Lung (tissue), 12 donors: ENCODE results near the gene RASAL1. TPM values are rescaled to one million over a fixed set of nuclear protein-coding genes. Genes with fewer than 3 reads are reported as not detected.

ENCODE experiments used
- ATAC-seq: fragments of 200-7000 bp; cut with Tn5 transposase; one replicate; pipeline ENCODE4 v1.9.1; 2020; ENCODE audit warnings: moderate number of reproducible peaks; ENCODE audit not compliant: insufficient read depth, low FRiP score
- DNase-seq, 3 donors: peaks; one replicate each; pipeline ENCODE4 v3.0.0-alpha.2; 2013 to 2017
- H3K27ac ChIP-seq, 2 donors: one replicate each; pipeline ENCODE4 v1.5.1; 2013; ENCODE audit warnings: mild to moderate bottlenecking in 2 of 2, moderate library complexity in 2 of 2, control low read depth in 1 of 2, inconsistent platforms in 1 of 2, low read depth in 1 of 2, low read length in 1 of 2
- H3K27me3 ChIP-seq, 3 donors: one replicate each; pipeline ENCODE4 v1.5.1; 2013; ENCODE audit warnings: low read length in 2 of 3; ENCODE audit not compliant: control insufficient read depth in 3 of 3, insufficient read depth in 3 of 3
- H3K36me3 ChIP-seq, 4 donors: one replicate each; pipeline ENCODE4 v1.5.1; 2013; ENCODE audit warnings: low read length in 4 of 4, mild to moderate bottlenecking in 1 of 4, moderate library complexity in 1 of 4; ENCODE audit not compliant: control insufficient read depth in 4 of 4, insufficient read depth in 4 of 4
- H3K4me1 ChIP-seq, 5 donors: one replicate each; pipeline ENCODE4 v1.5.1; 2013; ENCODE audit warnings: low read length in 5 of 5, mild to moderate bottlenecking in 2 of 5, moderate library complexity in 1 of 5; ENCODE audit not compliant: control insufficient read depth in 5 of 5, insufficient read depth in 5 of 5
- H3K4me3 ChIP-seq: one replicate; pipeline ENCODE4 v1.5.1; 2013; ENCODE audit warnings: mild to moderate bottlenecking, control low read depth, moderate library complexity
- H3K9ac ChIP-seq, 2 donors: one replicate each; pipeline ENCODE4 v1.5.1; 2013; ENCODE audit warnings: low read length in 2 of 2, control low read depth in 1 of 2; ENCODE audit not compliant: insufficient read depth in 1 of 2
- H3K9me3 ChIP-seq, 4 donors: one replicate each; pipeline ENCODE4 v1.5.1; 2013; ENCODE audit warnings: low read length in 3 of 4, mild to moderate bottlenecking in 1 of 4, moderate library complexity in 1 of 4; ENCODE audit not compliant: control insufficient read depth in 4 of 4, insufficient read depth in 3 of 4
- WGBS, 2 donors: extraction: QIAGEN DNeasy Blood & Tissue Kit; methylation state at CpG; one replicate each; pipeline ENCODE4 v1.1.7; 2013; 5-methylcytosine and 5-hydroxymethylcytosine counted together
- polyA plus RNA-seq, 2 donors: library from polyadenylated mRNA; stranded (reverse); fragments of 200-250 nt; gene quantifications; one replicate each; pipeline ENCODE4 v1.2.1, GENCODE V29; 2013
- total RNA-seq, 2 donors: library from RNA; depleted of rRNA in 1 of 2; stranded (reverse); fragments of >200 nt in 1 of 2; gene quantifications; one replicate each; pipeline ENCODE4 v1.2.1, GENCODE V29; 2014 to 2021
- TF ChIP-seq, protein P1 (sequence below): IDR thresholded peaks from 2 replicates; pipeline ENCODE4 v1.5.1; 2012; ENCODE audit warnings: mild to moderate bottlenecking; ENCODE audit errors: control extremely low read depth, extremely low read depth
- donor health status: control.
- donor health status: control.
- donor health status: Bipolar disorder and iron deficiency.
- donor health status: healthy.
- donor health status: DM: yes; HTN: yes; CAD: no.

Gene RASAL1
- total and polyA plus RNA-seq, 4 donors, result 0.09 to 1.8 (median 0.62) TPM

DNA sequence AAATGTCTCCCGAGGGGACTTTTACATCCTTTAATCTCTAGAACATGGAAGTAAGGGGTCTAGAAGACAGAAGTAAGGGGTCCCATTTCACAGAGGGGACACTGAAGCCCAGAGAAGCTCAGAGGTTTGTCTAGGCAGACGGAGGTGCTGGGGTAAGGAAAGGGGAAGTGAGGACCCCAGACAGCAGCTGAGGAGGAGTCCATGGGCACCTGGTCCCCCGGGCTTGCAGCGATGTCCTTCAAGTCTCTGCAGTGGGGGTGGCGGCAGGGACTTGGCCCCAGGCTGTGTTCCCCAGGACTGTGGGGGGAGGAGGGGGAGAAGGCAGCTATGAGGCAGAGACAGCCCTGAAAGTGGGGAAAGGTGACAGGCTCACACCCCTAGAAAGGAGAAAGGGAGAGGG is 48.4 kb downstream of the RASAL1 start:
- no peak for DNase-seq
- Histone ChIP-seq H3K27ac (no peak overlapping the region), H3K27me3 (peaks cover 0 to 9% (median 7%) of the 10 kb centered on the region in 3 donors), H3K9ac (no peak overlapping the region), H3K36me3 (no peaks in the 10 kb centered on the region), H3K4me3 (no peak overlapping the region), H3K9me3 (no peaks in the 10 kb centered on the region), H3K4me1 (peaks cover 0 to 2% (median 0%) of the 10 kb centered on the region in 5 donors)
- no peak for ATAC-seq
- TF ChIP-seq, protein P1, sequence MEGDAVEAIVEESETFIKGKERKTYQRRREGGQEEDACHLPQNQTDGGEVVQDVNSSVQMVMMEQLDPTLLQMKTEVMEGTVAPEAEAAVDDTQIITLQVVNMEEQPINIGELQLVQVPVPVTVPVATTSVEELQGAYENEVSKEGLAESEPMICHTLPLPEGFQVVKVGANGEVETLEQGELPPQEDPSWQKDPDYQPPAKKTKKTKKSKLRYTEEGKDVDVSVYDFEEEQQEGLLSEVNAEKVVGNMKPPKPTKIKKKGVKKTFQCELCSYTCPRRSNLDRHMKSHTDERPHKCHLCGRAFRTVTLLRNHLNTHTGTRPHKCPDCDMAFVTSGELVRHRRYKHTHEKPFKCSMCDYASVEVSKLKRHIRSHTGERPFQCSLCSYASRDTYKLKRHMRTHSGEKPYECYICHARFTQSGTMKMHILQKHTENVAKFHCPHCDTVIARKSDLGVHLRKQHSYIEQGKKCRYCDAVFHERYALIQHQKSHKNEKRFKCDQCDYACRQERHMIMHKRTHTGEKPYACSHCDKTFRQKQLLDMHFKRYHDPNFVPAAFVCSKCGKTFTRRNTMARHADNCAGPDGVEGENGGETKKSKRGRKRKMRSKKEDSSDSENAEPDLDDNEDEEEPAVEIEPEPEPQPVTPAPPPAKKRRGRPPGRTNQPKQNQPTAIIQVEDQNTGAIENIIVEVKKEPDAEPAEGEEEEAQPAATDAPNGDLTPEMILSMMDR, result no peak
- 38 to 49% methylated on average over 5 of the region's 5 CpGs for WGBS, 2 donors

DNA sequence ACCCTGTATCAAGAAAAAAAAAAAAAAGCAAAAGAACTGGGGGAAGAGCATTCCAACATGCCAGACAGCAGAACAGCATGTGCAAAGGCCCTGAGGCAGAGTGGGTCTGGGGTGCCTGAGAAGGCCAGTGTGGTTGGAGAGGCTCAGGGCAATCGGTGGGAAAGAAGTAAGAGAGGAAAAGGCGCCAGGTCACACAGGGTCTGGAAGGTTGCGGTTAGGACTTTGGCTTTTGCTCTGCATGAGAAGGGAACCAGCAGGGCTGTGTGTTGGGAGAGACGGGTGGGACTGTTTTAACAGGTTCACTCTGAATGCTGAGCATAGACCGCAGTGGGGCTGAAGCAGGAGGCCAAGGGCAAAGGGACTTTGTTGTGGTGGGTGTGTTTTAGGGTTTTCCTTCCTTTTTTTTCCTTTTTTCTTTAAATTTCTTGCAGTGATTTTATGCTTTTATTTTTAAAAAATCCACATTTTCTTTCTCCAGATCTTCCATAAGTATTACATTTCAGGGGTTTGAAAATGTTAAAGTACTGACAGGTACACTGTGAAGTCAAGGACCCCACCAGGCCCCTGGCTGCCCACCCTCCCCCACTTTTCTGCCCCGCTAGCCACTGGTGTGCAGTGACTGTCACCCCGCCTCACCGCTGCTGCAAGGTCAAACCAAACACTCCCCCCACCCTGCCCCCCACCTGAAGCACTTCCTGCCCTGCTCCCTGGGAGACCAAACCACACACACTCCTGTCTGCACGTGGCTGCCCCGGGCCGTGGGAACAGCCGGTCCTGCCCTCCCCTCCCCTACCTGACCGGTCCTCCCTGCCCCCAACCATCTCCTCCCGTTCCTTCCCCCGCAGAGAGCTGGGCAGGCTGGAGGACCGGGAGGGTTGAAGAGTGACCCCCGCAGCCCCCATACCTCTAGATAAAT is 49.1 kb downstream of the RASAL1 start:
- H3K9ac ChIP-seq, result no peak overlapping the region
- H3K9me3 ChIP-seq, result no peaks in the 10 kb centered on the region
- no peaks in the 10 kb centered on the region for H3K36me3 ChIP-seq
- ATAC-seq (no peak), DNase-seq (no peak)
- H3K27ac ChIP-seq, result no peak overlapping the region
- peaks cover 0 to 2% (median 0%) of the 10 kb centered on the region in 5 donors for H3K4me1 ChIP-seq
- peaks cover 0 to 3% (median 3%) of the 10 kb centered on the region in 3 donors for H3K27me3 ChIP-seq
- TF ChIP-seq, protein P1, result no peak
- no peak overlapping the region for H3K4me3 ChIP-seq
- WGBS, 2 donors, result 26 to 30% methylated on average over 13 to 17 of the region's 17 CpGs

DNA sequence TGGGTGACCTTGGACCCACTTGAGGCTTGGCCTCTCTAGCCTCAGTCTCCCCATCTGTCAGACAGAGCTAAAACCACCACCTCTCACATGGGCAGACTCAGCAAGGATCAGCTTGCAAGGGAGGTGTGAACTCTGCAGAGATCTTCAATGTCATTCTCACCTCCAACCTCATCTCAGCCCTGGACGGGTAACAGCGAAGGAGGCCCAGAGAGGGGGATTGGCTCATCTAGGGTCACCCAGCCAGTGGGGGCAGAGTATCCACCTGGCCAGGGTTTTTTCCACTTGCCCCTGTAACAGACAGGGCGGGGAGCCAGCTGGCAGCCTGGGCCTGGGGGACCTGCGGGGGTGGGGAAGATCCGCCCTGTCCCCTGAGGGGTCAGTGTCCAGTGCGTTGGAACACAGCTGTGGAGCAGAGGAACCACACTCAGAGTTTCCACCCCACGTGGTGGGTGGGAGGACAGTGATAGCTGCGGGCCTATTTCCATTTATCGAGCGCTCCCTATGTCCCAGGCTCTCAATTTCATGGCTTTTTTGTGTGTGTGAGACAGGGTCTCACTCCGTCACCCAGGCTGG is 51.6 kb downstream of the RASAL1 start:
- H3K9me3 ChIP-seq, result no peaks in the 10 kb centered on the region
- peak in 1 of 3 donors; percentile 6 for DNase-seq
- H3K27me3 ChIP-seq, result peaks cover 3 to 6% (median 5%) of the 10 kb centered on the region in 3 donors
- no peak overlapping the region for H3K27ac ChIP-seq
- TF ChIP-seq, protein P1, result no peak
- WGBS, 2 donors, result 83 to 93% methylated on average over 11 of the region's 11 CpGs
- H3K4me1 ChIP-seq, result peaks cover 0 to 2% (median 0%) of the 10 kb centered on the region in 5 donors
- no peak overlapping the region for H3K4me3 ChIP-seq
- no peak for ATAC-seq
- H3K36me3 ChIP-seq, result no peaks in the 10 kb centered on the region
- H3K9ac ChIP-seq, result no peak overlapping the region
